Endothelial cell of hepatic sinusoid (primary cell): ENCODE results near the gene SGMS2.

Experiments used
- in situ Hi-C: cut with HindIII; loops from 2 replicates; pipeline ENCODE4 v1.10.0; 2017; ENCODE audit warnings: low sequenced_read_pairs

SGMS2 gene

GRCh38 chr4:107824350-107825071 is at the start of gene SGMS2:
SGMS2 (plus strand) TSS chr4:107824932; CDS start chr4:107895554, 70,622 bp downstream.
- in situ Hi-C loops, result no loop called here

GRCh38 chr4:107777890-107778289 is 46.8 kb upstream of the SGMS2 start:
- in situ Hi-C loops, result no loop called here

GRCh38 chr4:107778784-107779530 is 45.8 kb upstream of the SGMS2 start:
- in situ Hi-C loops, result no loop called here

GRCh38 chr4:107780665-107781064 is 44.1 kb upstream of the SGMS2 start:
- in situ Hi-C loops, result no loop called here

DNA sequence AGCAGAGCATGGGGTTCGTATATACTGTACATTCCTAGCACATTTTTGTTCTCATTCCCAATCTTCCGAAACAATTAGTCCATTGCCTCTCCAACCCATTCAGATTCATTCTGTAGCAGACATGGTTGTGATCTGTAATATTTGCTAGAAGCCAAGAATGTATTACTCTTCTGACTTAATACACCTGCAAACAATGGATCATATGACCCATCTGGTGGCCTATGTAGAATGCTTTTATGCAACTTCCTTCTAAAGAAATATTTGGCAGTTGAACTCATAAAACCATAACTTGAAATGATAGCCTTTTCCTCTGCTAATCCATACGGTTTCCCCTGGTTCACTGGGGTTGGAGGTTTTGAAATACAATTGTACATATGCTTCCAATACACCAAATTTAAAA is 32.8 kb upstream of the SGMS2 start:
- in situ Hi-C loops, result no loop called here

DNA sequence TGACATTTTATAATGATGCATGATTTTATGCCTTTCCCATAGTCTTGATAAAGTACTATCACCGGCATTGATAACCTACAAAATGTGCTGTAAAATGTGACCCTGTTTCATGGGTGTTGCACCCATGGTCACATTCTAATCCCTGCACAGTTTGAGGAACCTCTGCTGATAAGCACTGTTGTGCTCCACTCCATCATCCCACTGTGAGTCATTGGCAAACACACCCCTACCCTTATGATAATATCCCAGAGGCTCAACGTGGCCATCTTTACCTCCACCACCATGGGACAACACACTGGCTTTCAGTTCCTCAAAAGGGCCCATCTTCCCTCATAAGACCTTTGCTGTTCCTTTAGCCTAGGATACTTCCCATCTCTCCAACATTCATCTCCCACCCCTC is 32.0 kb upstream of the SGMS2 start:
- in situ Hi-C loops, result no loop called here

GRCh38 chr4:107793996-107794395 is 30.7 kb upstream of the SGMS2 start:
- in situ Hi-C loops, result no loop called here

GRCh38 chr4:107799669-107800450 is 24.9 kb upstream of the SGMS2 start:
- in situ Hi-C loops, result no loop called here

GRCh38 chr4:107800706-107801105 is 24.0 kb upstream of the SGMS2 start:
- in situ Hi-C loops, result no loop called here

DNA sequence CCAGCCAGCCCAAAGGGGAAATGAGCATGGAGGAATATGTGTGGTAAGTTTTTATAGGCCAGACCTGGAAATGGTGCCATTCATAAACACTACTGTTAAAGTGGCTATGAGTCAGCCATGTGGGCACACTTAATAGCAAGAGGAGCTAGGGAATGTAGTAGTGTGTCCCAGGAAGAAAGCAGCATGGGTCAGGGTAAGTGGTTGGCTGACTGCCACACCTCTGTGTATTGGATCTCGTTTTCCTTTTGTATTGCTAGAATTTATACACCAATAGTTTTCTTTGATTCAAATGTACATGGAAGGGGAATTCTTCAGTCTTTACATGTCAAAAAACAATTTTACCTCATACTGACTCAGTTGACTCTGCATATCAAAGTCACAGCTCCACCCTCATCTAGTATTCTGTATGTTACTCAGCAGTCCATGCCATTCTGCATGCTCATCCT is 22.9 kb upstream of the SGMS2 start:
- in situ Hi-C loops, result no loop called here

GRCh38 chr4:107804956-107805355 is 19.8 kb upstream of the SGMS2 start:
- in situ Hi-C loops, result no loop called here

DNA sequence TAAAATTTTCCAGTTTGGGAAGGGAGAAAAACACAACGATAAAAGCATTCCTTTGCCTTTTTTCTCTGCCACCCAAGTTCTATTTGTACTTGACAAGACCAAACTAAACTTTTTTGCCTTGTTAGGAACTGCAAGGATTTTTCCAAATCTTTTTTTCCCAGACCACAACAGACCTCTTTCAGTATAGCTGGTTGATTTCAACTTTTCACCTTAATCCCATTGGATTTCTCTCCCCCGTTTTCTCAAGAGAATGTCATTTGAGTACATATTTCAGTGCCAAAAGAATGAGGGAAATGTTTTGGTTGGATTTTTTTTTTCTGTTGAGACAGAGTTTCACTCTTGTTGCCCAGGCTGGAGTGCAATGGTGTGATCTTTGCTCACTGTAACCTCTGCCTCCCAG is 18.5 kb upstream of the SGMS2 start:
- in situ Hi-C loops, result no loop called here

- in situ Hi-C loops, result no loop called here
Observed at GRCh38 chr4:107808572-107808971, 16.2 kb upstream of the SGMS2 start.

- in situ Hi-C loops, result no loop called here
Observed at GRCh38 chr4:107809210-107809609, 15.5 kb upstream of the SGMS2 start.

DNA sequence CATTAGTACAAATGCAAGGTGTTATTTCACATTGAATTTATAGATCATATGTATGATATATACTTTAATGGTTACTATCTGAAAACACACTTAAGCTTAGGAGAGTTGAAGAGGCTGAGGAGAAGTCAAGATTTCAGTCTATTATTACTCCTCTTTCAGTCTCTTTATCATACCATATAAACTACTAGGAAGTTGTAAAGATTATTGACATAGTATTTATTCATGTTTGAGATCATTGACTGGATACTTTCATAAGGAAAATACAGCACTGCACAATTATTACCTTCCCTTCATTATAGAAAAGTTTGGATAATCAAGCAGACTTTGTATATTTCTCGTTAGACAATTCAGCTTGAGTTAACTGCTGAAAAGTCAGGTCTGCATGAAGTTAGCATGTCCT is 10.0 kb upstream of the SGMS2 start:
- in situ Hi-C loops, result loop anchor here (5.0 kb wide), 1 partner anchor 57 kb away; no protein-coding TSS in a partner anchor

GRCh38 chr4:107815158-107815557 is 9.6 kb upstream of the SGMS2 start:
- in situ Hi-C loops, result loop anchor here (5.0 kb wide), 1 partner anchor 58 kb away; no protein-coding TSS in a partner anchor

DNA sequence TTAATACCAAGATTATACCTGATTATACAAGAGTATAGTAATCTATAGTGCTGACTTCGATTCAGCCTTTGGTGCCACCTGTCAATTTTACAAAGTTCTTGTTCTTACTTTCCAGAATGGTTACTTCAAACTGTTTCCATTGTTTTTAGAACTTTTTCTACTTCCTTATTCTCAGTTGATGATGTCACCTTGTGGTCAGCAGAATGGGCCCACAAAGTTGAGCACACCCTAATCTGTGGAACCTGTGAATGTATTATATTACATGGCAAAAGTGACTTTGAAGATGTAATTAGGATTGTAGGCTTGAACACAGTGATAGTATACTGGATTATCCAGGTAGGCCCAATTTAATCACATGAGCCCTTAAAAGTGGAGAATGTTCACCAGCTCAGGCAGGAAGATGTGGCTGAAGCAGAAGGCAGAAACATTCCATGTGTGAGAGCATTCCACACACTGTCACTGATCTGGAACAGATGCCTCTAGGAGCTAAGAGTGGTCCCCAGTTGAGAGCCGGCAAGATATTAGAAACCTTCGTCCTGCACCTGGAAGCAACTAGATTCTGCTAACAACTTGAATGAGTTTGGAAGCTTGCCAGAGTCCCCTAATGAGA is 6.3 kb upstream of the SGMS2 start:
- in situ Hi-C loops, result loop anchor here (5.0 kb wide), 1 partner anchor 61 kb away; no protein-coding TSS in a partner anchor

GRCh38 chr4:107823870-107824349 is 822 bp upstream of the SGMS2 start:
- in situ Hi-C loops, result no loop called here

GRCh38 chr4:107825072-107825824 is 516 bp downstream of the SGMS2 start:
- in situ Hi-C loops, result no loop called here

DNA sequence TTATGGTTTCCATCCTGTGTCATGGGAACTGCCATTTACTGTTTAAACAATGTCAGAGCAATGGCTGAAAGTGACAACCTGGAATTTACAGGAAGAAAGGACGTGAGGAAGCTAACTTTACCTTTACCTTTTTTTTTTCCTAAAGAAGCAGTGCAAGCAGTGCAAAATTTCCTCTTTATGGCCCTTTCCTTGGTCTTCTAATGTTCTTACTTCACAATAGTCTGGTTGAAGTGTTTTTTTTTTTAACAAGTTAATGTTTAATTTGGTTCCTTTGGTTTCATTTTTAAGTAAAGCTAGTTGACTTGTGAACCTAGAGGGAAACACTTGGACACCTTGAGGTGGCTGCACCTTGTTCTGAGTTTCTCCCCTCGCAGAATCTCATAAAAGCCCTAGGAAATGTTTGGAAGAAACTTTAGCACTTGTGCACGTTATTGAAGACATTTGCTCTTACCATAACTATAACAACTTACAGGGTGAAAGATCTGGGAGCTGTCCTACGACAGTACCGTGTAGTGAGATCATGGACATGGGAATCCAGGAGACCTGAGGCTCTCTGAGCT is 1.8 kb downstream of the SGMS2 start:
- in situ Hi-C loops, result no loop called here
